Neural crest cell (in vitro differentiated cells): Measurements from ENCODE around the gene GAB4. TPM values are rescaled to one million over a fixed set of nuclear protein-coding genes. Genes with fewer than 3 reads are reported as not detected.

Experiments used
- DNase-seq: peaks from one replicate; pipeline ENCODE4 v3.0.0; 2021; ENCODE audit warnings: low read depth, mixed read lengths, low spot score
- H3K27ac Mint-ChIP-seq: one replicate; pipeline ENCODE4 v1.8.0; 2021; ENCODE audit warnings: mild to moderate bottlenecking, mixed read lengths; ENCODE audit not compliant: unreplicated experiment
- H3K27me3 Mint-ChIP-seq: 2 replicates; pipeline ENCODE4 v1.8.0; 2021; ENCODE audit warnings: low read depth, mild to moderate bottlenecking, mixed read lengths
- H3K36me3 Mint-ChIP-seq: 2 replicates; pipeline ENCODE4 v1.8.0; 2021; ENCODE audit warnings: low read depth, mild to moderate bottlenecking, mixed read lengths
- H3K4me1 Mint-ChIP-seq: 2 replicates; pipeline ENCODE4 v1.8.0; 2021; ENCODE audit warnings: mixed read lengths
- H3K4me3 Mint-ChIP-seq: one replicate; pipeline ENCODE4 v1.8.0; 2021; ENCODE audit warnings: mild to moderate bottlenecking, mixed read lengths
- H3K9me3 Mint-ChIP-seq: 2 replicates; pipeline ENCODE4 v1.8.0; 2021; ENCODE audit warnings: mixed read lengths
- CTCF ChIP-seq: fragments of 200-600 bp; sonication (generic); conservative IDR thresholded peaks from 2 replicates; pipeline ENCODE4 v1.5.0; 2021; ENCODE audit warnings: antibody characterized with exemption, mild to moderate bottlenecking
- total RNA-seq: library from RNA; stranded (reverse); gene quantifications from 2 replicates; pipeline ENCODE4 v1.2.1, GENCODE V29; 2021

Gene GAB4
- total RNA-seq, 1 donor from 2014 or later = not detected

GRCh38 chr22:16962501-16962900, 45.5 kb downstream of the GAB4 start:
- H3K27me3 Mint-ChIP-seq = peaks cover 4% of the 10 kb centered on the region
- H3K4me3 Mint-ChIP-seq = no peak overlapping the region
- no peak for TF ChIP-seq CTCF
- no peaks in the 10 kb centered on the region for H3K9me3 Mint-ChIP-seq
- no peaks in the 10 kb centered on the region for H3K4me1 Mint-ChIP-seq
- H3K36me3 Mint-ChIP-seq = no peaks in the 10 kb centered on the region
- H3K27ac Mint-ChIP-seq = no peak overlapping the region
- DNase-seq = no peak

- Mint-ChIP-seq H3K36me3 (no peaks in the 10 kb centered on the region), H3K4me3 (no peak overlapping the region)
Measured at GRCh38 chr22:16961477-16962186, 46.4 kb downstream of the GAB4 start.

GRCh38 chr22:16960884-16961249, 47.2 kb downstream of the GAB4 start:
- no peaks in the 10 kb centered on the region for H3K4me1 Mint-ChIP-seq
- H3K4me3 Mint-ChIP-seq = no peak overlapping the region
- TF ChIP-seq CTCF = no peak
- no peaks in the 10 kb centered on the region for H3K36me3 Mint-ChIP-seq
- DNase-seq = no peak
- H3K27me3 Mint-ChIP-seq = no peaks in the 10 kb centered on the region
- H3K9me3 Mint-ChIP-seq = no peaks in the 10 kb centered on the region
- H3K27ac Mint-ChIP-seq = no peak overlapping the region

More at GRCh38 chr22:16961477-16962186, 46.4 kb downstream of the GAB4 start:
- Mint-ChIP-seq H3K9me3 (no peaks in the 10 kb centered on the region), H3K27ac (no peak overlapping the region), H3K27me3 (peaks cover 2% of the 10 kb centered on the region), H3K4me1 (no peaks in the 10 kb centered on the region)
- DNase-seq = no peak
- no peak for TF ChIP-seq CTCF

- DNase-seq = no peak
- no peak overlapping the region for H3K4me3 Mint-ChIP-seq
Measured at GRCh38 chr22:16960220-16960883, 47.7 kb downstream of the GAB4 start.

GRCh38 chr22:16959345-16959930, 48.6 kb downstream of the GAB4 start:
- Mint-ChIP-seq H3K4me1 (no peaks in the 10 kb centered on the region), H3K27ac (no peak overlapping the region), H3K4me3 (no peak overlapping the region), H3K36me3 (no peaks in the 10 kb centered on the region), H3K9me3 (no peaks in the 10 kb centered on the region), H3K27me3 (no peaks in the 10 kb centered on the region)
- no peak for DNase-seq
- TF ChIP-seq CTCF = no peak

More at GRCh38 chr22:16960220-16960883, 47.7 kb downstream of the GAB4 start:
- no peaks in the 10 kb centered on the region for H3K4me1 Mint-ChIP-seq
- H3K27me3 Mint-ChIP-seq = no peaks in the 10 kb centered on the region
- no peak for TF ChIP-seq CTCF
- H3K36me3 Mint-ChIP-seq = no peaks in the 10 kb centered on the region
- no peaks in the 10 kb centered on the region for H3K9me3 Mint-ChIP-seq
- H3K27ac Mint-ChIP-seq = no peak overlapping the region
